Osteocyte (in vitro differentiated cells): Measurements from ENCODE around the gene AMBRA1. TPM values are rescaled to one million over a fixed set of nuclear protein-coding genes. Genes with fewer than 3 reads are reported as not detected.

Experiments
- DNase-seq: peaks from one replicate; pipeline ENCODE4 v3.0.0; 2021; ENCODE audit warnings: mixed read lengths; ENCODE audit not compliant: unreplicated experiment; ENCODE audit errors: extremely low spot score
- H3K27ac Mint-ChIP-seq: one replicate; pipeline ENCODE4 v1.8.0; 2021; ENCODE audit warnings: mild to moderate bottlenecking, mixed read lengths; ENCODE audit not compliant: unreplicated experiment
- H3K27me3 Mint-ChIP-seq: one replicate; pipeline ENCODE4 v1.8.0; 2021; ENCODE audit warnings: mixed read lengths; ENCODE audit not compliant: unreplicated experiment
- H3K36me3 Mint-ChIP-seq: one replicate; pipeline ENCODE4 v1.8.0; 2021; ENCODE audit warnings: mixed read lengths; ENCODE audit not compliant: unreplicated experiment
- H3K4me1 Mint-ChIP-seq: one replicate; pipeline ENCODE4 v1.8.0; 2021; ENCODE audit warnings: mixed read lengths; ENCODE audit not compliant: unreplicated experiment
- H3K4me3 Mint-ChIP-seq: one replicate; pipeline ENCODE4 v1.8.0; 2021; ENCODE audit warnings: mild to moderate bottlenecking, moderate library complexity, mixed read lengths; ENCODE audit not compliant: unreplicated experiment
- H3K9me3 Mint-ChIP-seq: one replicate; pipeline ENCODE4 v1.8.0; 2021; ENCODE audit warnings: mixed read lengths; ENCODE audit not compliant: unreplicated experiment
- total RNA-seq: library from RNA; stranded (reverse); gene quantifications from 2 replicates; pipeline ENCODE4 v1.2.1, GENCODE V29; 2021
- TF ChIP-seq, protein P1 (sequence below): fragments of 200-600 bp; sonication (generic); IDR thresholded peaks from 2 replicates; pipeline ENCODE4 v1.5.0; 2021; ENCODE audit warnings: antibody characterized with exemption, mild to moderate bottlenecking, moderate library complexity

AMBRA1 gene
- total RNA-seq, 1 donor from 2014 or later: 32.1 TPM

DNA sequence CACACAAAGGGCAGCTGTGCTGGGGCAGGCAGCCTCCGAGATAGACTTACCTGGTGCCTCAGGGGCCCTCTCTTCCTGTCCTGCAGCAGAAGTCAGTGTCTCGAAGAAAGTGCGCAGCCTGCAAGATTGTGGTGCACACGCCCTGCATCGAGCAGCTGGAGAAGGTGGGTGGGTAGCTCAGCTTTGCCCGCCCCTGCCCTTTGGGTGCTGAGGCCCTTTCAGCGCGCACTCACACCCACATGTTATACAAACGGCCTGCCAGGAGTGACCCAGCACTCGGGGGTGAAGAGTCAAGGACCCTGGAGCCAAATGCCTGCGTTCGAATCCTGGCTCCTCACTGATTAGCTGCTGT lies 225.9 kb downstream of the AMBRA1 start:
- Mint-ChIP-seq H3K27me3 (no peaks in the 10 kb centered on the region), H3K4me3 (no peak overlapping the region)
- TF ChIP-seq, protein P1, sequence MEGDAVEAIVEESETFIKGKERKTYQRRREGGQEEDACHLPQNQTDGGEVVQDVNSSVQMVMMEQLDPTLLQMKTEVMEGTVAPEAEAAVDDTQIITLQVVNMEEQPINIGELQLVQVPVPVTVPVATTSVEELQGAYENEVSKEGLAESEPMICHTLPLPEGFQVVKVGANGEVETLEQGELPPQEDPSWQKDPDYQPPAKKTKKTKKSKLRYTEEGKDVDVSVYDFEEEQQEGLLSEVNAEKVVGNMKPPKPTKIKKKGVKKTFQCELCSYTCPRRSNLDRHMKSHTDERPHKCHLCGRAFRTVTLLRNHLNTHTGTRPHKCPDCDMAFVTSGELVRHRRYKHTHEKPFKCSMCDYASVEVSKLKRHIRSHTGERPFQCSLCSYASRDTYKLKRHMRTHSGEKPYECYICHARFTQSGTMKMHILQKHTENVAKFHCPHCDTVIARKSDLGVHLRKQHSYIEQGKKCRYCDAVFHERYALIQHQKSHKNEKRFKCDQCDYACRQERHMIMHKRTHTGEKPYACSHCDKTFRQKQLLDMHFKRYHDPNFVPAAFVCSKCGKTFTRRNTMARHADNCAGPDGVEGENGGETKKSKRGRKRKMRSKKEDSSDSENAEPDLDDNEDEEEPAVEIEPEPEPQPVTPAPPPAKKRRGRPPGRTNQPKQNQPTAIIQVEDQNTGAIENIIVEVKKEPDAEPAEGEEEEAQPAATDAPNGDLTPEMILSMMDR: peak; percentile 4

DNA sequence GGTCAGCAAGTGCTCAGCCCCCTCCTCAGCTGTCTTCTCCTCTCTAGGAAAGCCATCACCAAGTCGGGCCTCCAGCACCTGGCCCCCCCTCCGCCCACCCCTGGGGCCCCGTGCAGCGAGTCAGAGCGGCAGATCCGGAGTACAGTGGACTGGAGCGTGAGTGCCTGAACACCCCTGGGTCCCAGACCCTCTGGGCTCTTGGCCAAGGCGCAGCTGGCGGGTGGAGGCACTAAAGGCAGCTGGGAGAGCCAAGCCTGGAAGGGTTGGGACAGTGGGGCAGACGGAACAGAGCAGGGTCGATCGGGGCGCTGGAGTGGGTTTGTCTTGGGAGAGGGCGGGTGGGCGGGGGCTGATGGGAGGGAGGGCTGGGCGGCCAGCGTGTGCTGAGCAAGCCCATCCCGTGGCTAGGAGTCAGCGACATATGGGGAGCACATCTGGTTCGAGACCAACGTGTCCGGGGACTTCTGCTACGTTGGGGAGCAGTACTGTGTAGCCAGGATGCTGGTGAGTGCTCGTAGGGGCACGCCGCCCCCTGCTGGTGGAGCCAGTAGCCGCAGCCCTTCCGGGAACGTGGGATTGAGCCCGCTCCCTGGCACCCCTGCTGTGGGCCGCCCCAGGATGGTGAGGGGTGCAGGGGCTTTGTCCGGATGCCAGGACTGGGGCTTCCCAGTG lies 226.4 kb downstream of the AMBRA1 start:
- Mint-ChIP-seq H3K9me3 (no peaks in the 10 kb centered on the region), H3K4me3 (no peak overlapping the region), H3K27me3 (no peaks in the 10 kb centered on the region), H3K36me3 (no peaks in the 10 kb centered on the region), H3K4me1 (peaks cover 47% of the 10 kb centered on the region), H3K27ac (no peak overlapping the region)
- peak; percentile 90 for DNase-seq
- TF ChIP-seq, protein P1: peak; percentile 93

More for the DNA sequence above, 225.9 kb downstream of the AMBRA1 start:
- Mint-ChIP-seq H3K4me1 (peaks cover 42% of the 10 kb centered on the region), H3K36me3 (no peaks in the 10 kb centered on the region), H3K27ac (no peak overlapping the region), H3K9me3 (no peaks in the 10 kb centered on the region)
- DNase-seq: no peak

GRCh38 chr11:46366661-46367161 lies 227.1 kb downstream of the AMBRA1 start:
- Mint-ChIP-seq H3K4me3 (no peak overlapping the region), H3K27me3 (no peaks in the 10 kb centered on the region), H3K36me3 (no peaks in the 10 kb centered on the region), H3K27ac (no peak overlapping the region), H3K9me3 (no peaks in the 10 kb centered on the region), H3K4me1 (peaks cover 53% of the 10 kb centered on the region)
- TF ChIP-seq, protein P1: no peak
- no peak for DNase-seq

- Mint-ChIP-seq H3K4me3 (no peak overlapping the region), H3K4me1 (peaks cover 58% of the 10 kb centered on the region), H3K27me3 (no peaks in the 10 kb centered on the region), H3K36me3 (no peaks in the 10 kb centered on the region), H3K9me3 (no peaks in the 10 kb centered on the region), H3K27ac (no peak overlapping the region)
- no peak for DNase-seq
- TF ChIP-seq, protein P1: no peak
These were observed 227.6 kb downstream of the AMBRA1 start for GRCh38 chr11:46366260-46366659.

GRCh38 chr11:46364791-46365190 lies 229.0 kb downstream of the AMBRA1 start:
- Mint-ChIP-seq H3K27ac (peak overlapping the region; percentile 59), H3K4me3 (no peak overlapping the region)
- no peak for DNase-seq

More at GRCh38 chr11:46364791-46365190, 229.0 kb downstream of the AMBRA1 start:
- Mint-ChIP-seq H3K4me1 (peaks cover 63% of the 10 kb centered on the region), H3K9me3 (no peaks in the 10 kb centered on the region), H3K36me3 (no peaks in the 10 kb centered on the region), H3K27me3 (no peaks in the 10 kb centered on the region)
- TF ChIP-seq, protein P1: no peak
